ENCODE results near the gene GJE1.
A peak's percentile ranks its signal among the peaks of the same experiment; 100 is the strongest.
"Not testable (repeated sequence)": the region's sequence is repeated elsewhere in the genome, so short reads cannot be mapped to it uniquely, and the experiment has no call there.

The GJE1 gene

GRCh38 chr6:142132625-142133024 lies at the start of gene GJE1:
Gene GJE1, plus strand, starts transcription at chr6:142132925. Its CDS starts 234 bp downstream, at chr6:142133159.
- H3K27ac ChIP-seq, result no peak within 1 kb of the TSS
- TF ChIP-seq CTCF (IDR thresholded peaks at IDR 0.05), result no peak
- TF ChIP-seq ZFX (IDR thresholded peaks at IDR 0.05; ENCODE audit: borderline replicate concordance), result no peak

- TF ChIP-seq ZFX (IDR thresholded peaks at IDR 0.05; ENCODE audit: borderline replicate concordance) (no peak), CTCF (IDR thresholded peaks at IDR 0.05) (no peak)
- H3K27ac ChIP-seq, result no peak overlapping the region
These were observed 44.5 kb upstream of the GJE1 start for GRCh38 chr6:142087950-142088857.

GRCh38 chr6:142088858-142089216 lies 43.9 kb upstream of the GJE1 start:
- TF ChIP-seq ZFX (IDR thresholded peaks at IDR 0.05; ENCODE audit: borderline replicate concordance), result no peak
- TF ChIP-seq CTCF (IDR thresholded peaks at IDR 0.05), result no peak
- H3K27ac ChIP-seq, result no peak overlapping the region

- not testable (repeated sequence) for H3K27ac ChIP-seq
These were observed 27.9 kb upstream of the GJE1 start for GRCh38 chr6:142104820-142105219.

GRCh38 chr6:142110820-142111219 lies 21.9 kb upstream of the GJE1 start:
- H3K27ac ChIP-seq, result not testable (repeated sequence)

GRCh38 chr6:142112451-142113061 lies 20.2 kb upstream of the GJE1 start:
- TF ChIP-seq ZFX (IDR thresholded peaks at IDR 0.05; ENCODE audit: borderline replicate concordance) (no peak), CTCF (IDR thresholded peaks at IDR 0.05) (peak; percentile 88)

GRCh38 chr6:142117366-142117765 lies 15.4 kb upstream of the GJE1 start:
- TF ChIP-seq ZFX (IDR thresholded peaks at IDR 0.05; ENCODE audit: borderline replicate concordance) (no peak), CTCF (IDR thresholded peaks at IDR 0.05) (no peak)
- H3K27ac ChIP-seq, result no peak overlapping the region

More at GRCh38 chr6:142112451-142113061, 20.2 kb upstream of the GJE1 start:
- H3K27ac ChIP-seq, result no peak overlapping the region

- TF ChIP-seq CTCF (IDR thresholded peaks at IDR 0.05) (no peak), ZFX (IDR thresholded peaks at IDR 0.05; ENCODE audit: borderline replicate concordance) (no peak)
- H3K27ac ChIP-seq, result no peak overlapping the region
These were observed 14.4 kb upstream of the GJE1 start for GRCh38 chr6:142118328-142118727.

Data from 22Rv1 (cell line).